Fibroblast of skin of right quadriceps (primary cell): ENCODE data around the gene ACP6.

Experiments
- DNase-seq: peaks from one replicate; pipeline ENCODE4 v3.0.0-alpha.2; 2013

The ACP6 gene

DNA sequence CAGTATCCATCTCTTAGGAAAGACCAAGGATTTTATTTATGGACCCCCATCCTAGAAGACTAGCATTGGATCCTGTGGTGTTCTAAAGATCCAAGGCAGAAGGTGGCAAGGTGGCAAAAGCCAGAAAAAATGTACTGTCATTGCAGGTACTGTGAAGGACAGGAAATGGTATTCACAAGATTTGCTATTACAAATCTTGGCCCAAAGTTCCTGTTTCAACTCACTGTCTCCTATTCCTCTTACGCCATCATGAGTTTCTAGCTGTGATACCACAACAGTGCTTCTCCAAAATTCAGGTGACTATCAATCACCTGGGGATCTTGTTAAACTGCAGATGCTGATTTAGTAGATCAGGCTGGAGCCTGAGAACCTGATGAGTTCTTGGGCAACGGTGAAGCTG is 21.4 kb downstream of the ACP6 start:
- DNase-seq, result no peak

DNA sequence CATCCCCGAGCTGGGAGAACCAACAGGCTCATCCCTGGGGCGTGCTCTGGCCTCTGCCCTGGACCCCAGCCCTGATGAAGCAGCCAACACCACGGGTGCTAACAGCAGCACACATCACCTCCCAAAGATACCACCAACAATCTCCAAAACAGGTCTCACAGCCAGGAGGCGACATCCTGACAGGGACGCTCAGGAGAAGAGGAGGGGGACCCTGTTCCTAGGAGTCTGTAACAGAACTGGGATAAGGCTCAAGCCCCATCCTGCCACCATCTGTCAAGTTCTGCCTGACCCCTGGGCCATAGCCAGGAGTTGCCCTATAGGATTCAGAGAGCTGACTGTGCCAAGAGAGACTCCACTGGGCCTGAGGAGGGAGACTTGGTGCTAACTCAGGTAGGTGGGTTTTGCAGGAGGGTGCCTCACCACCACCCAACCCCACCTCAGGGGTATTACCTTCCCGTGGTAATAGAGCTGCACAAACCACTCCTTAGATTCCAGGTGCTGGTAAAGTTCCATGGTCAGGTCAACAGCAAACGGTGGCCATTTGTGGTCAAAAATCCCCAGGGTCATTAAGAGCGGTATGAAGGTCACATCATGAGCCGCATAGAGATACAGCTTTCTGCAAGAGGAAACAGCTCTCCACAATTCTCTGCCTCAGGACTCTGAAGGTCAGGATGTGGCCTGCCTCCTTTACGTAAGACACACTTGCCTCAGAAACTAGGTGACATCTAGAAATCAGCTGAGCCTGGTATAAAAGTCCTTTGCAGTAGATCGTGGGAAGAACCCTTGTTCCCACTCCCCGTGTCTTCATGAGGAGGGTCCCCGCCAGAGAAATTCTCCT is 22.3 kb downstream of the ACP6 start:
- no peak for DNase-seq

DNA sequence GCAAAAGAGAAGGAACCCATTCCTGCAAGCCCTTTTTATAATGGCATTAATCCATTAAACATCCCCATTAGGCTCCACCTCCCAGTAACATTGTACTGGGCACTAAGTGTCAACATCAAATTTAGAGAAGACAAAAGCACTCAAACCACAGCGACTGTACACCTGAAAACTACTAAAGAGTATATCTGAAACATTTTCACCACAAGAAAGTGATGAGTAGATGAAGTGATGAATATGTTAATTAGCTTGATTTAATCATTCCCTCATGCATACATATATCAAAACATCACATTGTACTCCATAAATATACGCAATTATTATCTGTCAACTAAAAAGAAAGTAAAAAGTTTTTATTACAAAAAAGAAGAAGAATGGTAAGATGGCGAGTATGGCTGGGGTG is 26.4 kb downstream of the ACP6 start:
- DNase-seq, result no peak

DNA sequence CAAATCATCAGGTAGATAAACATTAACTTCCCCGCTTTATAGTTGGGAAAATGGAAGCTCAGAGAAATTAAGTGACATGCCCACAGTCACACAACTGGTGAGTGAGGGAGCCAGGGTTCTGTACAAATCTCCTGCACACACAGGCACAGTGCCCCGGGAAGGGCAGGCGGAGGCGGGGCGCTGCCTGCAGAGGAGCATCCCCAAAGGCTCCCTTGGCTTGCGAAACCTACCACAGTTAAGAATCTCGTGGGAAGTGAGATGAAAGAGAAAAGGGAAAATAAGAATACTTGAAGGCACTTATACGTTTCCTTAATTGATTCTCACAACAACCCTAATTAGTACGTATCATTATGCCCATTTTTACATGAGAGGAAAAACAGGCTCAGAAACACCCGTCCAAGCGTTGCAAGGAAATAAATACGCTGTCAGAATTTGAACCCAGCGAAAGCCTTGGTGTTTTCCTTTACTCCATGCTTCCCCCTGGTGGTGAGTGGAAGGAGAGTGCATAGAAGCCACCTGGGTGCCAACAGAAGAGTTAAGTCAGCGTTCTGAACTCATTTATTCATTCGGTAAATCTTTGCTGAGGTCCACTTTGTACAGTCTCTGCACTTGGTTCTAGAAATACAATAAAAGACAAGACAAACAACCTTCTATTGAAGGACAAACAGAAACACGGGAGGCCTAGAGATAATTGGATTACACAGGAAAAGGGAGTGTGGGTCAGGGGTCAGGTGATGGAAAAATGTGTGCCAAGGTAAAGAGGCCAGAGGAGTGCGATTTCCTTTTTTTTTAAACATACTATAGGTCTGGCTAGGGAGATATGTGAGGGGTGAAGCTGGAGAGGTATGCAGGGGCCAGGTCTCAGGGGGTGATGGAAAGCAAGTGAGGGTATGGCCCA is 28.4 kb downstream of the ACP6 start:
- peak; percentile 51 for DNase-seq

DNA sequence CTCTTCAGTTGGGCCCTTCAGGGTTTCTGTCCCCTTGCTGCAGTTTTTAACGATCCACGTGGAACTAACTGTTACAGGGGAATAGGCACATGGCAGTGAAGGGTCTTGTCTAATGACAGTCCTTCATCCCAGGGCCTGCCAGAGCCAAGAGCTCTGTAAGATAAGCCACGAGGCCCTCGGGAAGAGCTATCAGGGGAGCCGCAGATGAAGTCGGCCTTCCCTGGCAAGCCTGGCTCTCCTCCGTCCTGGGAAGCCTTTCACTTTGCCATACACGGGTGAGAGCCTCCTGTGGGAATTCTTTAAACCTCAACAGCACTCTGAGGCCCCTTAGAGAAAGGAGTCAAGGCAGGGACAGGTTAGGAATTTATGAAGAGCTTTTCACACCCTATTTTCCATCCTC is 29.0 kb downstream of the ACP6 start:
- no peak for DNase-seq

DNA sequence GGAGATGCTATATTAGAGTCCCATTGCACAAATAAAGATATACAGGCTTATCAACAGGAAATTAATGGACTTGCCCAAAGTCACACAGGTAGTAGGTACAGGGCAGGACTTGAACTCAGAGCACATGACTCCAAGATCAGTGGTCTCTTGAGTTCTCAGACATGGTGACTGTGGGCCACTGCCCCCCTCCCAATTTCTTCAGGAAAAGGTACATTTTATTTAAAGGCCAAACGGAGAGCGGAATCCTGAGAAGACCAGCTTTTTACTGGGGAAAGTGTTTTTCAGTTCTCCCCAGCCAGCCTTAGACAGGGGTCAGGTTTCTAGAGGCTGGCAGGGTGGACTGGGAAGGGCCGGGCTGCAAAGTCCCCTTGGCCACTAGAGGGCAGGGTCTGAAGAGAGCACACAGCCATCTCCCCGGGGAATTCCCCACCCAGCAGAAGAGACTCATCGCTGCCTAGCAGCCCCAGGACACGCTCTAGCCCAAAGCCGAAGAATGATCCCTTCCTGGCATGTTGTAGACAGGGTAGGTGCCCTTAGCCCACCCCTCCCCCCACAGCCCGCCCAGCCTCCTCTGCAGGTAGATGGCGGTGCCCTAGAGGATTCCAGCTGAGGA is 29.7 kb downstream of the ACP6 start:
- peak; percentile 65 for DNase-seq

DNA sequence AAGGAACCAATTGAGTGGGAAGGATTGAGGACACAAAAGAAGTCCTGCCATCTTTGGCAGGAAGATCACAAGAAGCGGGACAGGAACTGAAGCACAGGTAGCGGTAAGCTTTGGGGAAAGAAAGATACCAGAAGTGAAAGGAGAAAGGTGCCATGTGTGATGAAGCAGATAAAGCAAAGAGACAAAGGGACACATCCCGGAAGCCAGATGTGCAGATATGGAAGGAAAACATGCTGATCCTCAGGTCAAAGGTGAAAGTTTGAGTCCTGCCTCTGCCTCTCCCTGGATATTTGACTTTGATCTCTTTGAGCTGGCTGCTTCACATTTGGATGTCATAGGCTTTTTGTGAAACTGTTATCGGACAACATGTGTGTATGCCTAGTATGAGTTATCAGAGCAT is 34.0 kb downstream of the ACP6 start:
- DNase-seq, result no peak

DNA sequence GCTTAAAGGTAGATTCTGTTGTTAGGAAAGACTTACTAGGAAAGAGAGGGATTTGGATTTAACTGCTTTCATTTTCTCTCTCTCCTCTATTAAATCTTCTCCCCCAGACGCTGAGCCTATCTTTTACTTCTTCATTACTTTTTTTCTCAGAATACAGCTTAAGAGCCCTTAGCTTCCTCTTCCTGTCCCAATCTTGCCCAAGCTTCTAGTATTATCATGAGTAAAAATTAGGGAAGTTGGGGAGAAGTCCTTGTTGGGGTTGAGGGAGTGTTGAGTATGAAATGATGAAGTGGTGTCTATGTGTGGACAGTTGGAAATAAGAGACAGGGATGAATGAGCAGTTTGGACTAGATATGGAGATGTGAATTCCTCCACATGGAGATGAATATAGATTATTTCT is 35.0 kb downstream of the ACP6 start:
- DNase-seq, result no peak

DNA sequence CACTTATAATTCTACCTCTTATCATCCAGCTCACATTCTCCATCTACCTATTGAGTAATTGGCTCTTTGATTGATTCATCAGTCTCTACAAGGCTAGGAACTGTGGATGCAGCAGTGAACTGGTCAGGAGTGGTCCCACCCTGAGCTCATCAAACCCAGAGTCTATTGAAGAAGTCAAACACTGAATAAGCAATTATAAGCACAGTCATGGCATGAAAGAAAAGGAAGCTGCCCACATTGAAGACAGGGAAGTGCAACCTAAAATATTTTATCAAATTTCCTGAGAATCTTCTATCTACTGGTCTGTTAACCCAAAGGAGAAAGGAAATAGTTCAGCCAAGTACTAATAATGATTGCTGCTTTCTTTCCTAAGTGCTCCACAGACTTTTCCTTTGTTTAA is 35.7 kb downstream of the ACP6 start:
- no peak for DNase-seq

DNA sequence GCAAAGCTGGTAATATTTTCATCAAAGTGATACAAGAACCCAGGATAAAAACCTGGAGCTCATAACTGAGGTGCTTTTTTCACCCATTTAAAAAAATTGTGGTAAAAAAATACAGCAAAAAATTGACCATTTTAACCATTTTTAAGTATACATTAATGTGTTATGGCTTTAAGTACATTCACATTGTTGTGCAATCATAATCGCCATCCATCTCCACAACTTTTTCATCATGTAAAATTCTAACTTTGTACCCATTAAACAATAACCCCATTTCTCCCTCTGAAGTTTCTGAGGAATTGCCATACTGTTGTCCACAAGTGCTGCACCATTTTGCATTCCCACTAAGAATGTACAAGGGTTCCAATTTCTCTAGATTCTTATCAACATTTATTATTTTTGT is 36.6 kb downstream of the ACP6 start:
- no peak for DNase-seq

DNA sequence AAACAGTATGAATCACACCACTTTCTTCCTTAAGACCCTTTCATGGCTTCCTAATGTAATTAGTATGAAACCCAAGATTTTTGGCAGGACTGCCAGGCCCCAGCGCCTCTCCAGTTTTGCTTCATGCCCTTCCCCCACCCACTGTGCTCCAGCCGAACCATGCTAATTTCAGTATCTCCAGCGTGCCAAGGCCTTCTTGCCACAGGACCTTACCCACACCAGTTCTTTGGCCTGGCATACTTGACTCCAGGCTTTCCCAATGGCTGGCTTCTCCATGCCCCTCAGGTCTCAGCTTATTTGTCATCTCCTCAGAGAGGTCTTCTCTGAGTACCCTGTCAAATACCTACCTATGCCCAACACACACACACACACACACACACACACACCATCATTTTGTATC is 38.5 kb downstream of the ACP6 start:
- no peak for DNase-seq

DNA sequence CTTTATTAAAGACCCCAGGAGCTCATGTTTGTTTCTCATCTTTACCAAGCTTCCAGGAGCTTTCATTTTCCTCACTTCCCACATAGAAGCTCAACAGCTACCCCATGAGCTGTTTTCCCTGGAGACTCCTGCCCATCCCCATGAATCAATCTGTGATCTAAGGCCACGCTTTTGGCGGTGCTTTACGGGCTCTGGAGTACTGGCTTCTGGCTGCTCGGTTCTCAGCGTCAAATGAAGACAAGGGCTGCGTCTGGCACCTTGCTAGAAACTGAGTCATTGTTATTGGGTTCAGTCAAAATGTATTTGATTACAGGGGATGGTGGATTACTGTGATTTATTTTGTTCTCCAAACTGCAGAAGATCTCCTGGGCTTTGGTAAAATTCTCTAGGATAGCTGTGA is 39.9 kb downstream of the ACP6 start:
- peak; percentile 20 for DNase-seq

DNA sequence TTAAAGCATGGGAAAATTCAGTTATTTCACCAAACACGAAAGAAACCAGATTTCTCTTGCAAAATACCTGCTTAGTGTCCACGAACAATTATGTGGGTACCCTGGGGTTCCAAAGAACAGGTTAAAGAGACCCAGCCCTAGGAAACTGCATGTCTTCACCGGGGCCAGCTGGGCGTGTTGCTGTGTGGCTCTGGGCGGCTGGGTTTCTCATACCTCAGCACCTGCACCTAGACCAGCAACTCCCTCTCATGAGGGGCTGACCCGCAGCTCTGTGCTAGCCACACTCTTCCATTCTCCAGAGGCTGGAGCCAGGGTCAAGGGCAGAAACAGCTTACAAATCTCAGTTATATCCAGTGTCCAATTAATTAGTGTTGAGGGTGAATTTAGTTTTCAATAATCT is 40.3 kb downstream of the ACP6 start:
- no peak for DNase-seq

DNA sequence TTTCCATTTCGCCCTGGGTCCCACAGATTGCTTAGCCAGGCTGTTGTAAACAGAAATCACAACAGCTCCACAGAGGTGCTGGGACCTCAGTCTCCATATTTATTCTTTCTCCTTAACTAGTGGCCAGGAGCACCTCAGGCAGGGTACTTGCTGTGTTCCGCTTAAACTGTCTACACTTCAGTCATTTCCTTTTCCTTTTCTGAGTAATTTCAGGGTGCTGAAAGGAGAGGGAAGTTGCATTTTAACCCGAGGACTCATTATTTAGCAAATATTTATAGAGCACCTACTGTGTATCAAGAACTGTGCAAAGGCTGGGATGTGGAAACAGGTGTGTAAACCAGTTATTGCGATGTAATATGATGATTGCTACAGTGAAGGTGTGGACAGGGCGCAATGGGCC is 41.9 kb downstream of the ACP6 start:
- DNase-seq, result no peak

DNA sequence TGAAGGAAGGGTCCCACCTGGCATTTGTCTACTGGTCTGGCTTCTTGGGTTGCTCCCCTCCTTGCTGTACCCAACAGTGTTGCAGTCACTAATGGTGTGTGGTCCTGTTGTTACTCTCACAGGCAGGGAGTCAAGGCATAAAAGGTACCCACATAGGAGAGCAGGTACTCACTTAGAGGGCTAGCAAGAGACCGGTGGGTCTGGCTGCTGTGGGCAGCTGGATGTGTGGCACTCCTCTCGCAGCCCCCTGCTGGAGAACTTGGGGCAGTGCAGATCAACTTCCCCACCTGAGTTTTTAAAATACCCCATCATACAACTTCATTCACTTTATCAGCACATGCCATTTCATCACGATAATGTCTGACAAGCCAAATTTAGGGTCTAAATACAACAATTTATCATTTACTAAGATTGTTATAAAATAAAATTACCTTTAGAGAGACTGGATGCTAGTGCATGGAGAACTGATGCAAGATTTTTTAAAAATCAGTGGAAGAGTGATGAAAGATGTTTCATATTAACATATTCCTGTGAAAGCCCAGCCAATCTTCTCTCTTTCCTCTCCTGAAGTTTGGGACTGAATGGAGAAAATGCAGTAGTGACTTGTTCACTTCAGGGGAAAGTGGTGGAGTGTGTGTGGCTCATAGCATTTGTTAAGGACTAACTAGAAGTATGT is 42.8 kb downstream of the ACP6 start:
- peak; percentile 33 for DNase-seq

DNA sequence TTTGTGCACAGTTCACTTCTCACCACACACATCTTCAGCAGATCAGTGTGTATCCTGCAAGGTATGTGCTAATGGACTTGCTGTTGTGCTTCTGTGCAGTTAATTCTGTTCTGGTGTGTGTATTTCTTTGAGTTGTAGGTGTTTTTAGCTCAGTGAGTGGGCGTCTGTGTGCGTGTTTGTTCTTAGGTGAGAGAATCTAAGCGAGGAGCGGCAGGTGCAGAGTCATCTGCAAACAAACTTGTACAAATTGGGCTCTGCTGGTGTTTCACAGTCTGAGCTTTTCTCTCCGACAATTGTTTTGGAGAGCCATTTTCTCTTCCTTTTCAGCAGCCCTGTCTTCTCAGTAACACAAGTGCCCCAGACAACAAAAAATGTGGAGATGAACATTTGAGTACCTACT is 43.6 kb downstream of the ACP6 start:
- DNase-seq, result no peak

DNA sequence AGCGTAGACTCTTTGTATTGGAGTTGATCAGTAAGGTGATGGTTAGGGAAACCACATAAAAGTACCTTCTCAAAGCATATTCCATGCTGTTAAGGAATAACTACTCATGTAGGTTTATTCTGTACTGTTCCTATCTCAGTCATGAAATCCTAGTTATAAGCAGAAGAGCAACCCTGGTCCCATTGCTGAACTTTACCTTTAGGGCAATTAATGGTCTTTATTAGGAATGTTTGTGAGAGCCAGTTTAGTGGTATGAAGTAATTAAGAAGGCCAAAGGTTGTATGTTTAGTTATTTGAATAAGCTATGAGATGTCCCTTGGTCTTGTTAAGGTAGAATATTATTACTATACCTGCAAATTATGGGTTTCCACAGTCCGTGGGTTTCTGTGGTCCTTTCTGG is 44.0 kb downstream of the ACP6 start:
- no peak for DNase-seq

DNA sequence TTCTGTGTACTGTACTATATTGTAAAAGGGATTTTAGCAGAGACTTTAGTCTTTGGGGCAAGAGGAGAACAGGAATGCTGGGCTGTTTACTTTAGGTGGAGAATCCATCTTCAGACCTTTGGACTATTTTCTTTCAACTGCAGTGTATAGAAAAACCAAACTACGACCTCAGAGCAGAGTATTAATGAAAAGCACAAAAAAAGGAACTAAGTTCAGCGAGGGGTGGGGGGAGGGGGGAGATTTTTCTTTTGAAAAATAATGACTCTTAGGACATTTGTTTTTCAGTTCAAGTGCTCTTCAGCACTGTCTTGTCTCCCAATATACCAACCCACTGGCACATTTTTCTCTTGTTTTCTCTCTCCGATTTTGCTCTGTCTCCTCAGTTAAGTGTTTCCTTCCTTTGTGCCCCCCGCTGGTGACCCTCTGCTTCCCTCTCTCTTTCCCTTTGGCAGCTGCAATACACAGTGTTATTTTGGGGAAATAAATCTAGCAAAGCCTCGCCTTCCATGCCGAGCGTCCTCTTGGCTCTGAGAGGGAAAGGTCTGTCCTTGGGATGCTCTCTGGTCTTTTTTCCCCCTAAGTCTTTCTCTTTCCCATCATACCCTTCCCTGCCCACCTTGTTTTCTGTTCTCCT is 44.8 kb downstream of the ACP6 start:
- no peak for DNase-seq

DNA sequence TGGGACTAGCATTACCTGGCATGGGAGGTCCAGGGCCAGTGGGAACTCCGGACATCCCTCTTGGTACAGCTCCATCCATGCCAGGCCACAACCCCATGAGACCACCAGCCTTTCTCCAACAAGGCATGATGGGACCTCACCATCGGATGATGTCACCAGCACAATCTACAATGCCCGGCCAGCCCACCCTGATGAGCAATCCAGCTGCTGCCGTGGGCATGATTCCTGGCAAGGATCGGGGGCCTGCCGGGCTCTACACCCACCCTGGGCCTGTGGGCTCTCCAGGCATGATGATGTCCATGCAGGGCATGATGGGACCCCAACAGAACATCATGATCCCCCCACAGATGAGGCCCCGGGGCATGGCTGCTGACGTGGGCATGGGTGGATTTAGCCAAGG is 45.8 kb downstream of the ACP6 start:
- no peak for DNase-seq

DNA sequence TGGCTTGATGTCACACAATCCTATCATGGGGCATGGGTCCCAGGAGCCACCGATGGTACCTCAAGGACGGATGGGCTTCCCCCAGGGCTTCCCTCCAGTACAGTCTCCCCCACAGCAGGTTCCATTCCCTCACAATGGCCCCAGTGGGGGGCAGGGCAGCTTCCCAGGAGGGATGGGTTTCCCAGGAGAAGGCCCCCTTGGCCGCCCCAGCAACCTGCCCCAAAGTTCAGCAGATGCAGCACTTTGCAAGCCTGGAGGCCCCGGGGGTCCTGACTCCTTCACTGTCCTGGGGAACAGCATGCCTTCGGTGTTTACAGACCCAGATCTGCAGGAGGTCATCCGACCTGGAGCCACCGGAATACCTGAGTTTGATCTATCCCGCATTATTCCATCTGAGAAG is 46.3 kb downstream of the ACP6 start:
- DNase-seq, result no peak

DNA sequence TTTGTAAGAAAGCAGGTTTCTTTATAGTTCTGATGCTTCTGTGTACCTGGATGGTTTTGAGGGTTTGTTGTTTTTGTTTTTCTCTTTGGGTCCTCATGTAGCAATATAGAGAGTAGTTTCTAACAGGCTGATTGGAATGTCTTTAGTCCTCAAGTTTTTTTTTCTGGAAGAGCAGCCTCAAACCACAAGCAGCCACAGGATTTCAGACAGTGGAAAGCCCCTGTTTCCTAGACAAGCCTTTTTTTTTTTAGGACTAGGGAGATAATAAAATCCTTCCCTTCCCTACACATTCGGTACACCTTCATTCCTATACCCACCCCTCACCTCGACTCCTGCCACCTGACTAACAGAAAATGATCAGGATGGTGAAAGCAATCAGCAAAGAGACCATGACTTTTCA is 47.6 kb downstream of the ACP6 start:
- no peak for DNase-seq

DNA sequence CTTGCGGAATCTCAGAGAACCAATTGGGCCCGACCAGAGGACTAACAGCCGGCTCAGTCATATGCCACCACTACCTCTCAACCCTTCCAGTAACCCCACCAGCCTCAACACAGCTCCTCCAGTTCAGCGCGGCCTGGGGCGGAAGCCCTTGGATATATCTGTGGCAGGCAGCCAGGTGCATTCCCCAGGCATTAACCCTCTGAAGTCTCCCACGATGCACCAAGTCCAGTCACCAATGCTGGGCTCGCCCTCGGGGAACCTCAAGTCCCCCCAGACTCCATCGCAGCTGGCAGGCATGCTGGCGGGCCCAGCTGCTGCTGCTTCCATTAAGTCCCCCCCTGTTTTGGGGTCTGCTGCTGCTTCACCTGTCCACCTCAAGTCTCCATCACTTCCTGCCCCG is 49.8 kb downstream of the ACP6 start:
- no peak for DNase-seq

DNA sequence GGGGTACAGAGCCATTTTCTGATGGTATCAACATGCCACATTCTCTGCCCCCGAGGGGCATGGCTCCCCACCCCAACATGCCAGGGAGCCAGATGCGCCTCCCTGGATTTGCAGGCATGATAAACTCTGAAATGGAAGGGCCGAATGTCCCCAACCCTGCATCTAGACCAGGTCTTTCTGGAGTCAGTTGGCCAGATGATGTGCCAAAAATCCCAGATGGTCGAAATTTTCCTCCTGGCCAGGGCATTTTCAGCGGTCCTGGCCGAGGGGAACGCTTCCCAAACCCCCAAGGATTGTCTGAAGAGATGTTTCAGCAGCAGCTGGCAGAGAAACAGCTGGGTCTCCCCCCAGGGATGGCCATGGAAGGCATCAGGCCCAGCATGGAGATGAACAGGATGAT is 50.6 kb downstream of the ACP6 start:
- no peak for DNase-seq
